ENCODE results near the gene TUBGCP2. TPM values are rescaled to one million over a fixed set of nuclear protein-coding genes. Genes with fewer than 3 reads are reported as not detected.

Gene TUBGCP2
- total RNA-seq, 1 donor from 2014 or later, result 56.2 TPM

GRCh38 chr10:133254421-133255120 is 54.1 kb downstream of the TUBGCP2 start:
- peaks cover 41% of the 10 kb centered on the region for H3K27me3 Mint-ChIP-seq (ENCODE audit: low read depth, unreplicated experiment)
- FAIRE-seq, result no peak
- no peak overlapping the region for H3K9ac ChIP-seq (ENCODE audit: low read length)

GRCh38 chr10:133253361-133253955 is 55.2 kb downstream of the TUBGCP2 start:
- no peak for TF ChIP-seq EZH2 (IDR thresholded peaks at IDR 0.05; ENCODE audit: insufficient read depth, low read length)
- TF ChIP-seq, protein P1, sequence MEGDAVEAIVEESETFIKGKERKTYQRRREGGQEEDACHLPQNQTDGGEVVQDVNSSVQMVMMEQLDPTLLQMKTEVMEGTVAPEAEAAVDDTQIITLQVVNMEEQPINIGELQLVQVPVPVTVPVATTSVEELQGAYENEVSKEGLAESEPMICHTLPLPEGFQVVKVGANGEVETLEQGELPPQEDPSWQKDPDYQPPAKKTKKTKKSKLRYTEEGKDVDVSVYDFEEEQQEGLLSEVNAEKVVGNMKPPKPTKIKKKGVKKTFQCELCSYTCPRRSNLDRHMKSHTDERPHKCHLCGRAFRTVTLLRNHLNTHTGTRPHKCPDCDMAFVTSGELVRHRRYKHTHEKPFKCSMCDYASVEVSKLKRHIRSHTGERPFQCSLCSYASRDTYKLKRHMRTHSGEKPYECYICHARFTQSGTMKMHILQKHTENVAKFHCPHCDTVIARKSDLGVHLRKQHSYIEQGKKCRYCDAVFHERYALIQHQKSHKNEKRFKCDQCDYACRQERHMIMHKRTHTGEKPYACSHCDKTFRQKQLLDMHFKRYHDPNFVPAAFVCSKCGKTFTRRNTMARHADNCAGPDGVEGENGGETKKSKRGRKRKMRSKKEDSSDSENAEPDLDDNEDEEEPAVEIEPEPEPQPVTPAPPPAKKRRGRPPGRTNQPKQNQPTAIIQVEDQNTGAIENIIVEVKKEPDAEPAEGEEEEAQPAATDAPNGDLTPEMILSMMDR (IDR thresholded peaks at IDR 0.05; ENCODE audit: insufficient read depth, low read depth, low read length), result no peak
- no peak overlapping the region for H3K4me3 ChIP-seq (ENCODE audit: insufficient read depth, low read depth, low read length)
- FAIRE-seq (no peak), DNase-seq (ENCODE audit: low read depth) (no peak)
- no peaks in the 10 kb centered on the region for H3K9me3 ChIP-seq (ENCODE audit: insufficient read depth, low read depth, low read length)
- Mint-ChIP-seq H3K9me3 (ENCODE audit: unreplicated experiment) (no peaks in the 10 kb centered on the region), H3K36me3 (ENCODE audit: low read depth, unreplicated experiment) (no peaks in the 10 kb centered on the region), H3K4me3 (ENCODE audit: unreplicated experiment) (no peak overlapping the region), H3K27me3 (ENCODE audit: low read depth, unreplicated experiment) (peaks cover 46% of the 10 kb centered on the region), H3K27ac (ENCODE audit: unreplicated experiment) (peak overlapping the region; percentile 26), H3K4me1 (ENCODE audit: low read depth, unreplicated experiment) (peaks cover 3% of the 10 kb centered on the region)
- H4K20me1 ChIP-seq (ENCODE audit: insufficient read depth, low read length), result no peaks in the 10 kb centered on the region
- no peak overlapping the region for H3K9ac ChIP-seq (ENCODE audit: low read length)
- no peaks in the 10 kb centered on the region for H3K79me2 ChIP-seq (ENCODE audit: insufficient read depth, low read length)
- no peak overlapping the region for H3K4me2 ChIP-seq (ENCODE audit: low read length)
- no peaks in the 10 kb centered on the region for H3K36me3 ChIP-seq (ENCODE audit: insufficient read depth, low read length)
- H3K4me1 ChIP-seq (ENCODE audit: insufficient read depth, low read length), result peaks cover 12% of the 10 kb centered on the region
- H3K27ac ChIP-seq (ENCODE audit: low read depth, low read length), result no peak overlapping the region
- H3K27me3 ChIP-seq (ENCODE audit: insufficient read depth, low read length), result peaks cover 5% of the 10 kb centered on the region
- H2AFZ ChIP-seq (ENCODE audit: low read depth, low read length), result no peak overlapping the region

More at GRCh38 chr10:133254421-133255120, 54.1 kb downstream of the TUBGCP2 start:
- Histone ChIP-seq H3K4me3 (ENCODE audit: insufficient read depth, low read depth, low read length) (no peak overlapping the region), H2AFZ (ENCODE audit: low read depth, low read length) (no peak overlapping the region), H3K36me3 (ENCODE audit: insufficient read depth, low read length) (no peaks in the 10 kb centered on the region), H3K4me1 (ENCODE audit: insufficient read depth, low read length) (peaks cover 22% of the 10 kb centered on the region), H3K79me2 (ENCODE audit: insufficient read depth, low read length) (no peaks in the 10 kb centered on the region), H3K9me3 (ENCODE audit: insufficient read depth, low read depth, low read length) (no peaks in the 10 kb centered on the region), H4K20me1 (ENCODE audit: insufficient read depth, low read length) (no peaks in the 10 kb centered on the region), H3K27ac (ENCODE audit: low read depth, low read length) (no peak overlapping the region), H3K4me2 (ENCODE audit: low read length) (no peak overlapping the region), H3K27me3 (ENCODE audit: insufficient read depth, low read length) (peaks cover 5% of the 10 kb centered on the region)
- no peak for DNase-seq (ENCODE audit: low read depth)
- peaks cover 9% of the 10 kb centered on the region for H3K4me1 Mint-ChIP-seq (ENCODE audit: low read depth, unreplicated experiment)
- H3K4me3 Mint-ChIP-seq (ENCODE audit: unreplicated experiment), result no peak overlapping the region
- H3K27ac Mint-ChIP-seq (ENCODE audit: unreplicated experiment), result no peak overlapping the region
- H3K9me3 Mint-ChIP-seq (ENCODE audit: unreplicated experiment), result no peaks in the 10 kb centered on the region
- TF ChIP-seq EZH2 (IDR thresholded peaks at IDR 0.05; ENCODE audit: insufficient read depth, low read length), result no peak
- TF ChIP-seq, protein P1 (IDR thresholded peaks at IDR 0.05; ENCODE audit: insufficient read depth, low read depth, low read length), result no peak
- H3K36me3 Mint-ChIP-seq (ENCODE audit: low read depth, unreplicated experiment), result no peaks in the 10 kb centered on the region

DNA sequence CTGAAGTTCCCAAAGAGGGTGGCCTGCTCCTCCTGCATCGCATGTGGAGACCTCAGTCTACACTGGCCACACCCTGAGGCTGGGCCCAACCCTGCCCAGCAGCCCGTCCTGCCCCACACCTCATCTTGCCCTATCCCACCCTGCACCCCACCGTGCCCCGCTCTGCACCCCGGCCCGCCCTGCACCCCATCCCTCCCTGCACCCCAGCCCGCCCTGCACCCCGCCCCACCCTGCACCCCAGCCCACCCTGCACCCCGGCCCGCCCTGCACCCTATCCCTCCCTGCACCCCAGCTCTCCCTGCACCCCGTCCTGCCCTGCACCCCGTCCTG is 56.5 kb downstream of the TUBGCP2 start:
- Histone ChIP-seq H3K9ac (ENCODE audit: low read length) (no peak overlapping the region), H3K4me1 (ENCODE audit: insufficient read depth, low read length) (peaks cover under 1% of the 10 kb centered on the region), H3K27me3 (ENCODE audit: insufficient read depth, low read length) (peaks cover 5% of the 10 kb centered on the region), H2AFZ (ENCODE audit: low read depth, low read length) (no peak overlapping the region), H3K9me3 (ENCODE audit: insufficient read depth, low read depth, low read length) (no peaks in the 10 kb centered on the region), H3K4me3 (ENCODE audit: insufficient read depth, low read depth, low read length) (no peak overlapping the region), H3K4me2 (ENCODE audit: low read length) (no peak overlapping the region), H3K79me2 (ENCODE audit: insufficient read depth, low read length) (no peaks in the 10 kb centered on the region), H3K27ac (ENCODE audit: low read depth, low read length) (no peak overlapping the region), H4K20me1 (ENCODE audit: insufficient read depth, low read length) (no peaks in the 10 kb centered on the region), H3K36me3 (ENCODE audit: insufficient read depth, low read length) (no peaks in the 10 kb centered on the region)
- H3K4me1 Mint-ChIP-seq (ENCODE audit: low read depth, unreplicated experiment), result no peaks in the 10 kb centered on the region
- H3K9me3 Mint-ChIP-seq (ENCODE audit: unreplicated experiment), result no peaks in the 10 kb centered on the region
- DNase-seq (ENCODE audit: low read depth) (no peak), FAIRE-seq (no peak)
- no peak overlapping the region for H3K4me3 Mint-ChIP-seq (ENCODE audit: unreplicated experiment)
- peaks cover 47% of the 10 kb centered on the region for H3K27me3 Mint-ChIP-seq (ENCODE audit: low read depth, unreplicated experiment)
- TF ChIP-seq, protein P1 (IDR thresholded peaks at IDR 0.05; ENCODE audit: insufficient read depth, low read depth, low read length), result no peak
- TF ChIP-seq EZH2 (IDR thresholded peaks at IDR 0.05; ENCODE audit: insufficient read depth, low read length), result no peak
- H3K36me3 Mint-ChIP-seq (ENCODE audit: low read depth, unreplicated experiment), result no peaks in the 10 kb centered on the region
- H3K27ac Mint-ChIP-seq (ENCODE audit: unreplicated experiment), result no peak overlapping the region
